ENCODE measurements around the gene HCRT.
A peak's percentile ranks its signal among the peaks of the same experiment; 100 is the strongest.

HCRT gene

DNA sequence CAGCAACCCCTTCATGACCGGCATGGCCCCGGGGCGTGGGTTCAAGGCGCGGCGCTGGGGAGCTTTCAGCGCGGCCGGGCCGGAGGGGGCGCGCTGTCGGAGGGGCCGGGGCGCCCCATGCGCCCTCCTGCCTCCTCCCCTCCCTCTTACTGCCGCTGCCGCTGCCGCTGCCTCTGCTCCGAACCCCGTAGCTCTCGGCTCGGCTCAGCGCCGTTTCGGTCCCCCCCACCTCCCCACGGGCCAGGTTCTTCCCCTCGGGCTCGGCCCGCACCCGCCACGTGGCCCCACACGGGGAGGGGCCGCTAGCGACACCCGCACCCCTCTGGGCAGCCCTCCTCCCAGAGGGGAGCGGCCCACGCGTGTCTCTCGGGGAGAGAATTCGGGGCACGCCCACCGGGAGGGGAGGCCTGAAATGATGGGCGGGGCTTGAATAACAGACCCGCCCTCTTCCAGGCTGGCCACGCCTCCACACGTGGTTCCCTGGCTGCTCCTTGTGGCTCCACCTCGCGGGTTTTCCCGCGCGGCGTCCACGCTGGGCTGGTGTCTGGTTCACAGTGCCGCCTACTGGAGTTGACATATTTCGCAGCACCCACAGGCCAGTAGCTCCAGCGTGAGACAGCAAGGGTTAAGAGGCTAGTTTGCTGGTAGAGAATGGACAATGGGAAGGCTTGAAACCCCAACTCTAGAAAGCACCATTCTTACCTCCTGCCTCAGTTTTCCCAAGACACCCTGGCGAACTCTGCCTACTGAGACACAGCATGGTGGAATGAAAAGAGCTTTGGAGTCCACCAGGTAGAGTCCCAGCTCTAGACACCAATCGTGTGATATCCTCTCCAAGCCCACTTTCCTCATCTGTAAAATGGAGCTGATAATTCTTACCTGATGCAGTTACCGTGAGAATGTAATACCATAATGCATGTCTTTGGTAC is 4.1 kb downstream of the HCRT start, which contains the start of gene KCNH4:
TSS of gene KCNH4 (minus strand) at position 221 of the 929 bp plus-strand sequence. CDS start at position 24, 197 bp downstream.
- peak; percentile 75 for ATAC-seq
- TF ChIP-seq ZFP3 (CRISPR knock-in tag; IDR thresholded peaks at IDR 0.05) = no peak
- peak; percentile 61; the same call in 1 of the 2 replicates for TF ChIP-seq ARNTL (CRISPR knock-in tag; IDR thresholded peaks at IDR 0.05; ENCODE audit: borderline replicate concordance, low read depth)
- TF ChIP-seq, protein P1, sequence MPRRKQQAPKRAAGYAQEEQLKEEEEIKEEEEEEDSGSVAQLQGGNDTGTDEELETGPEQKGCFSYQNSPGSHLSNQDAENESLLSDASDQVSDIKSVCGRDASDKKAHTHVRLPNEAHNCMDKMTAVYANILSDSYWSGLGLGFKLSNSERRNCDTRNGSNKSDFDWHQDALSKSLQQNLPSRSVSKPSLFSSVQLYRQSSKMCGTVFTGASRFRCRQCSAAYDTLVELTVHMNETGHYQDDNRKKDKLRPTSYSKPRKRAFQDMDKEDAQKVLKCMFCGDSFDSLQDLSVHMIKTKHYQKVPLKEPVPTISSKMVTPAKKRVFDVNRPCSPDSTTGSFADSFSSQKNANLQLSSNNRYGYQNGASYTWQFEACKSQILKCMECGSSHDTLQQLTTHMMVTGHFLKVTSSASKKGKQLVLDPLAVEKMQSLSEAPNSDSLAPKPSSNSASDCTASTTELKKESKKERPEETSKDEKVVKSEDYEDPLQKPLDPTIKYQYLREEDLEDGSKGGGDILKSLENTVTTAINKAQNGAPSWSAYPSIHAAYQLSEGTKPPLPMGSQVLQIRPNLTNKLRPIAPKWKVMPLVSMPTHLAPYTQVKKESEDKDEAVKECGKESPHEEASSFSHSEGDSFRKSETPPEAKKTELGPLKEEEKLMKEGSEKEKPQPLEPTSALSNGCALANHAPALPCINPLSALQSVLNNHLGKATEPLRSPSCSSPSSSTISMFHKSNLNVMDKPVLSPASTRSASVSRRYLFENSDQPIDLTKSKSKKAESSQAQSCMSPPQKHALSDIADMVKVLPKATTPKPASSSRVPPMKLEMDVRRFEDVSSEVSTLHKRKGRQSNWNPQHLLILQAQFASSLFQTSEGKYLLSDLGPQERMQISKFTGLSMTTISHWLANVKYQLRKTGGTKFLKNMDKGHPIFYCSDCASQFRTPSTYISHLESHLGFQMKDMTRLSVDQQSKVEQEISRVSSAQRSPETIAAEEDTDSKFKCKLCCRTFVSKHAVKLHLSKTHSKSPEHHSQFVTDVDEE (CRISPR knock-in tag; IDR thresholded peaks at IDR 0.05) = peak; percentile 46; the same call in 1 of the 2 replicates
- TF ChIP-seq RARB (CRISPR knock-in tag; IDR thresholded peaks at IDR 0.05) = no peak

DNA sequence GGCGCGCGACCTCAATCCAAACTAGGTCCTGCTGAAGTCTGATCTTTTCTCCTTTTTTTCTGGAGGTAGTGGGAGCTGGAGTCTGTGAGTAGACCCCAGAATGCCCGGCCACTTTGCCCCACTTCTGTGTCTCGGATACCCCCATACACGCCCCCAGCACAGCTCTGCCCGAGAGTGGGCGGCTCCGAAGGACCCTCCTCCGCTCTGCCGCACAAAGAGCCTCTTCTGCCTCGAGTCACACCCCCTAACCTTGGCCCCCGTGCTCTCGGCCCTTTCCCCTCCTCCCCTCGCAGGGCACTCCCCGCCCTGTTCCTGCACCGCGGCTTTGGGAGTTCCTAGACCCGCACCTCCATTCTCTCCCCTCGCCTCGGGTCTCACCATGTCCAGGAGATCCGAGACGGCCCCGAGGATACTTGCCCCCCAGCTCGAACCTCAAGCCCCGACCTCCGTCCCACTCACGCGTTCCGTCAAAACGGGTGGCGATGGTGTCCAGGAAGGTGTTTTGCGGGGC is 4.8 kb downstream of the HCRT start:
- ATAC-seq = no peak
- no peak for TF ChIP-seq ZNF8 (CRISPR knock-in tag; IDR thresholded peaks at IDR 0.05)
- TF ChIP-seq ZNF70 (CRISPR knock-in tag; IDR thresholded peaks at IDR 0.05) = no peak
- TF ChIP-seq, protein P2, sequence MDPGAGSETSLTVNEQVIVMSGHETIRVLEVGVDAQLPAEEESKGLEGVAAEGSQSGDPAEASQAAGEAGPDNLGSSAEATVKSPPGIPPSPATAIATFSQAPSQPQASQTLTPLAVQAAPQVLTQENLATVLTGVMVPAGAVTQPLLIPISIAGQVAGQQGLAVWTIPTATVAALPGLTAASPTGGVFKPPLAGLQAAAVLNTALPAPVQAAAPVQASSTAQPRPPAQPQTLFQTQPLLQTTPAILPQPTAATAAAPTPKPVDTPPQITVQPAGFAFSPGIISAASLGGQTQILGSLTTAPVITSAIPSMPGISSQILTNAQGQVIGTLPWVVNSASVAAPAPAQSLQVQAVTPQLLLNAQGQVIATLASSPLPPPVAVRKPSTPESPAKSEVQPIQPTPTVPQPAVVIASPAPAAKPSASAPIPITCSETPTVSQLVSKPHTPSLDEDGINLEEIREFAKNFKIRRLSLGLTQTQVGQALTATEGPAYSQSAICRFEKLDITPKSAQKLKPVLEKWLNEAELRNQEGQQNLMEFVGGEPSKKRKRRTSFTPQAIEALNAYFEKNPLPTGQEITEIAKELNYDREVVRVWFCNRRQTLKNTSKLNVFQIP (CRISPR knock-in tag; IDR thresholded peaks at IDR 0.05; ENCODE audit: borderline replicate concordance, low read depth) = no peak
- no peak for TF ChIP-seq SNAI2 (CRISPR knock-in tag; IDR thresholded peaks at IDR 0.05)
- TF ChIP-seq ZNF565 (CRISPR knock-in tag; conservative IDR thresholded peaks at IDR 0.05; ENCODE audit: low read depth) = no peak
- TF ChIP-seq ESRRG (CRISPR knock-in tag; IDR thresholded peaks at IDR 0.05) = no peak
- TF ChIP-seq, protein P3, sequence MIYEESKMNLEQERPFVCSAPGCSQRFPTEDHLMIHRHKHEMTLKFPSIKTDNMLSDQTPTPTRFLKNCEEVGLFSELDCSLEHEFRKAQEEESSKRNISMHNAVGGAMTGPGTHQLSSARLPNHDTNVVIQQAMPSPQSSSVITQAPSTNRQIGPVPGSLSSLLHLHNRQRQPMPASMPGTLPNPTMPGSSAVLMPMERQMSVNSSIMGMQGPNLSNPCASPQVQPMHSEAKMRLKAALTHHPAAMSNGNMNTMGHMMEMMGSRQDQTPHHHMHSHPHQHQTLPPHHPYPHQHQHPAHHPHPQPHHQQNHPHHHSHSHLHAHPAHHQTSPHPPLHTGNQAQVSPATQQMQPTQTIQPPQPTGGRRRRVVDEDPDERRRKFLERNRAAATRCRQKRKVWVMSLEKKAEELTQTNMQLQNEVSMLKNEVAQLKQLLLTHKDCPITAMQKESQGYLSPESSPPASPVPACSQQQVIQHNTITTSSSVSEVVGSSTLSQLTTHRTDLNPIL (CRISPR knock-in tag; IDR thresholded peaks at IDR 0.05; ENCODE audit: low read depth) = no peak
- TF ChIP-seq GLIS3 (CRISPR knock-in tag; IDR thresholded peaks at IDR 0.05) = no peak
- TF ChIP-seq, protein P1 (CRISPR knock-in tag; IDR thresholded peaks at IDR 0.05) = no peak
- no peak for TF ChIP-seq CSDC2 (CRISPR knock-in tag; IDR thresholded peaks at IDR 0.05)
- no peak for TF ChIP-seq ZC3H10 (CRISPR knock-in tag; IDR thresholded peaks at IDR 0.05)
- TF ChIP-seq, protein P4, sequence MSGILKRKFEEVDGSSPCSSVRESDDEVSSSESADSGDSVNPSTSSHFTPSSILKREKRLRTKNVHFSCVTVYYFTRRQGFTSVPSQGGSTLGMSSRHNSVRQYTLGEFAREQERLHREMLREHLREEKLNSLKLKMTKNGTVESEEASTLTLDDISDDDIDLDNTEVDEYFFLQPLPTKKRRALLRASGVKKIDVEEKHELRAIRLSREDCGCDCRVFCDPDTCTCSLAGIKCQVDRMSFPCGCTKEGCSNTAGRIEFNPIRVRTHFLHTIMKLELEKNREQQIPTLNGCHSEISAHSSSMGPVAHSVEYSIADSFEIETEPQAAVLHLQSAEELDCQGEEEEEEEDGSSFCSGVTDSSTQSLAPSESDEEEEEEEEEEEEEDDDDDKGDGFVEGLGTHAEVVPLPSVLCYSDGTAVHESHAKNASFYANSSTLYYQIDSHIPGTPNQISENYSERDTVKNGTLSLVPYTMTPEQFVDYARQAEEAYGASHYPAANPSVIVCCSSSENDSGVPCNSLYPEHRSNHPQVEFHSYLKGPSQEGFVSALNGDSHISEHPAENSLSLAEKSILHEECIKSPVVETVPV (CRISPR knock-in tag; IDR thresholded peaks at IDR 0.05) = no peak
- no peak for TF ChIP-seq OSR1 (CRISPR knock-in tag; IDR thresholded peaks at IDR 0.05)
- no peak for TF ChIP-seq TCF4 (CRISPR knock-in tag; IDR thresholded peaks at IDR 0.05; ENCODE audit: borderline replicate concordance)
- TF ChIP-seq, protein P5, sequence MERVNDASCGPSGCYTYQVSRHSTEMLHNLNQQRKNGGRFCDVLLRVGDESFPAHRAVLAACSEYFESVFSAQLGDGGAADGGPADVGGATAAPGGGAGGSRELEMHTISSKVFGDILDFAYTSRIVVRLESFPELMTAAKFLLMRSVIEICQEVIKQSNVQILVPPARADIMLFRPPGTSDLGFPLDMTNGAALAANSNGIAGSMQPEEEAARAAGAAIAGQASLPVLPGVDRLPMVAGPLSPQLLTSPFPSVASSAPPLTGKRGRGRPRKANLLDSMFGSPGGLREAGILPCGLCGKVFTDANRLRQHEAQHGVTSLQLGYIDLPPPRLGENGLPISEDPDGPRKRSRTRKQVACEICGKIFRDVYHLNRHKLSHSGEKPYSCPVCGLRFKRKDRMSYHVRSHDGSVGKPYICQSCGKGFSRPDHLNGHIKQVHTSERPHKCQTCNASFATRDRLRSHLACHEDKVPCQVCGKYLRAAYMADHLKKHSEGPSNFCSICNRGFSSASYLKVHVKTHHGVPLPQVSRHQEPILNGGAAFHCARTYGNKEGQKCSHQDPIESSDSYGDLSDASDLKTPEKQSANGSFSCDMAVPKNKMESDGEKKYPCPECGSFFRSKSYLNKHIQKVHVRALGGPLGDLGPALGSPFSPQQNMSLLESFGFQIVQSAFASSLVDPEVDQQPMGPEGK (CRISPR knock-in tag; IDR thresholded peaks at IDR 0.05; ENCODE audit: borderline replicate concordance) = no peak
- TF ChIP-seq ZFP3 (CRISPR knock-in tag; IDR thresholded peaks at IDR 0.05) = no peak
- no peak for TF ChIP-seq ZFP30 (CRISPR knock-in tag; IDR thresholded peaks at IDR 0.05)
- TF ChIP-seq ARNTL (CRISPR knock-in tag; IDR thresholded peaks at IDR 0.05; ENCODE audit: borderline replicate concordance, low read depth) = no peak
- TF ChIP-seq BACH2 (CRISPR knock-in tag; IDR thresholded peaks at IDR 0.05; ENCODE audit: borderline replicate concordance) = no peak

Data from SK-N-SH treated with all-trans-retinoic acid at 6 μM for 48 hours (cell line).